Measurements from ENCODE around the gene LRIG2.
A peak's percentile ranks its signal among the peaks of the same experiment; 100 is the strongest.
"Not testable (repeated sequence)": the region's sequence is repeated elsewhere in the genome, so short reads cannot be mapped to it uniquely, and the experiment has no call there.

The LRIG2 gene

DNA sequence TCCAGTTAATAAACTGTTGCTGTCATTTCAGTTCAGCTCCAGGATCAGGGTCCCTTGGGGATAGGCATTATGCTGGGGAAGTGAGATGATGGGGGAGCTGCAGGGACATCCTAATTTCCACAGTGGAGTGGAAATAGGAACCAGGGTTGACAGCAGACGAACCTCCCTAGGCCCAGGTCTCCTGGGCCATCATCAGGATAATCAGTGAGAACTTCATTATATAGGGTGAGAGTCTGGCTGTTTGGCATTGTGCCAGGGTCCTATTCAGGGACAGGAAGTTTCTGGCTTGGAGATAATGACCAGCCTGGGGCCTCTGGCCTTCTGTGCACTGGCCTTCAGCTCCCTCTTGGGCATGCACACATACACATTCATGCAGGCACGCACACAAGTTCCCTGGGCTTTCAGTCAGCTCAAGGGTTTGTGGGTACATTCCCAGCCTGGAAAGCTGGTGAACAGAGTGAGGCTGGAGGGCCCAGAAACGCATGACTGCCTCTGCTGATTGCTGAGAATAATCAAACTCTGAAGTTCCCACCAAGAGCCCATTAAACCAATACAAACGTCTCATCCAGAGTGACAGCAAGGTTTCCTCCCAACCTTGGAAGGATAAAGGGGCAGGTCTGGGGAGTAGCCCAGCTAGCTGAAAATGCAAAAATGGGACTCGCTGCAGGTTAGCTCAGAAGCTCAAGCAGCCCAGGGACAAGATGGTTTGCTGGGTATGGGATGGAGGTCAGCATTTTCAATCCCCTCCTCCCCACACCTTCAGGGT lies 13.9 kb upstream of the LRIG2 start:
- H3K27me3 ChIP-seq (ENCODE audit: control insufficient read depth in 5 of 5, insufficient read depth in 4 of 5, low read length in 5 of 5): no peaks in the 10 kb centered on the region
- H3K4me1 ChIP-seq (ENCODE audit: control insufficient read depth in 5 of 5, insufficient read depth in 5 of 5, low read length in 5 of 5): peaks cover 0 to 17% (median 8%) of the 10 kb centered on the region in 5 donors
- H3K9ac ChIP-seq (ENCODE audit: low read length in 5 of 5): no peak overlapping the region
- no peaks in the 10 kb centered on the region for H3K36me3 ChIP-seq (ENCODE audit: control insufficient read depth in 5 of 5, insufficient read depth in 5 of 5, low read length in 5 of 5)
- H3K4me3 ChIP-seq (ENCODE audit: low read depth in 1 of 5, low read length in 5 of 5): no peak overlapping the region
- H3K27ac ChIP-seq (ENCODE audit: low read depth, low read length): no peak overlapping the region
- H3K9me3 ChIP-seq (ENCODE audit: control insufficient read depth in 5 of 5, low read length in 5 of 5): no peaks in the 10 kb centered on the region

GRCh38 chr1:113063456-113063855 lies 9.5 kb upstream of the LRIG2 start:
- peaks cover 0 to 11% (median 8%) of the 10 kb centered on the region in 5 donors for H3K4me1 ChIP-seq (ENCODE audit: control insufficient read depth in 5 of 5, insufficient read depth in 5 of 5, low read length in 5 of 5)
- H3K27me3 ChIP-seq (ENCODE audit: control insufficient read depth in 5 of 5, insufficient read depth in 4 of 5, low read length in 5 of 5); H3K9me3 ChIP-seq (ENCODE audit: control insufficient read depth in 5 of 5, low read length in 5 of 5): not testable (repeated sequence)

DNA sequence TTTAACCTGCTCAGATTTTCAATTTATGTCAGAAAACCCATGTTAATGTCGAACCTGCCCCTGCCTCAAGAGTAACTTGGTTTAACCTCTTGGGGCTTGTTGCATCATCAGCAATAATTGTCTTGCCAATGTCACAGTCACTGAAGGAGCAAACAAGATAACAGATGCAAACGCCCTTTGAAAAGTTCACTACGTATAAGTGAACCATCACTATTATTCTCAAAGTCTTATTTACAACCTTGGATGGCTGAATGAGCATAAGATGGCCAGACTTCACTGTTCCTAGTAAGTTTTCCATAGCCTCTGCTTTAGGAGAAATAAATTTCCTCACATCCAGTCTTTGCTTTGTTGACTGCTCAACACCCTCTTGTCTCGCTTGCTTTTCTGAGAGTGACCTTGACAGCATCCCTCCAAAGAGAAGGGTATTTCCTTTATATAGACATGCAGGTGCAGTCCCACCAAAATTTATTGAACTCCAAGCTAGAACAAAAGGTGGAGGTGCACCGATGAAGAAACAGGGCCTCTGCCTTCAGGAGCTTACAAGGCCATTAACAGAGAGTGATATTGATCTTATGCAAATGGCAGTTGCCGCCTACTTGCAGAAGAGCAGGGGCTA lies 749 bp upstream of the LRIG2 start:
- H3K36me3 ChIP-seq (ENCODE audit: control insufficient read depth in 5 of 5, insufficient read depth in 5 of 5, low read length in 5 of 5): no peaks in the 10 kb centered on the region
- no peaks in the 10 kb centered on the region for H3K27me3 ChIP-seq (ENCODE audit: control insufficient read depth in 5 of 5, insufficient read depth in 4 of 5, low read length in 5 of 5)
- peak overlapping the region; percentile 91 for H3K27ac ChIP-seq (ENCODE audit: low read depth, low read length)
- H3K9ac ChIP-seq (ENCODE audit: low read length in 5 of 5): peak overlapping the region in 3 of 5 donors; percentile 88 to 94 (median 92)
- peaks cover 2 to 40% (median 25%) of the 10 kb centered on the region in 5 donors for H3K4me1 ChIP-seq (ENCODE audit: control insufficient read depth in 5 of 5, insufficient read depth in 5 of 5, low read length in 5 of 5)
- H3K9me3 ChIP-seq (ENCODE audit: control insufficient read depth in 5 of 5, low read length in 5 of 5): no peaks in the 10 kb centered on the region
- H3K4me3 ChIP-seq (ENCODE audit: low read depth in 1 of 5, low read length in 5 of 5): peak overlapping the region; percentile 95 to 99 (median 98)

More at GRCh38 chr1:113063456-113063855, 9.5 kb upstream of the LRIG2 start:
- H3K27ac ChIP-seq (ENCODE audit: low read depth, low read length); H3K36me3 ChIP-seq (ENCODE audit: control insufficient read depth in 5 of 5, insufficient read depth in 5 of 5, low read length in 5 of 5); H3K9ac ChIP-seq (ENCODE audit: low read length in 5 of 5); H3K4me3 ChIP-seq (ENCODE audit: low read depth in 1 of 5, low read length in 5 of 5): not testable (repeated sequence)

GRCh38 chr1:113073479-113073950 lies 517 bp downstream of the LRIG2 start:
- Histone ChIP-seq H3K4me3 (ENCODE audit: low read depth in 1 of 5, low read length in 5 of 5) (peak overlapping the region; percentile 86 to 99 (median 98)), H3K9ac (ENCODE audit: low read length in 5 of 5) (peak overlapping the region; percentile 88 to 95 (median 92)), H3K27ac (ENCODE audit: low read depth, low read length) (peak overlapping the region; percentile 91)

DNA sequence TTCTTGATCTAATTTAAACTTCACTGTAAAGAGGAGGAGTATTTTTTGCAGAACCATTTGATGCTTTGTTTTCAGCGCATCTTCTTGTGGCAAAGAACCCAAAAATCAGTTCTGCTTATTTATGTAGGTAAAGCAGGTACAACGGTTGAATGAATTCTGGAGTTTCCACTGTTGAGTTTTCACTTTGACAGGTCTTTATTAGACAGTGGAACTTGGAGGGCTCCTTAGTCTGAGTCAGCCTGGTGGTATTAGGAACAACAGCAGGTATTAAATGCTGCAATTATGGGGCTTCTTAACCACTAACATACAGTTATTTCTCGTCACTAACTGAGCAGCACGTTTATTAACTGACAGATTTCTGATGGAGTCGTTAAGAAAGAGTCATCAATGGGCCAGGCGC lies 1.2 kb downstream of the LRIG2 start:
- H3K27ac ChIP-seq (ENCODE audit: low read depth, low read length): peak overlapping the region; percentile 91
- peak overlapping the region; percentile 86 to 99 (median 98) for H3K4me3 ChIP-seq (ENCODE audit: low read depth in 1 of 5, low read length in 5 of 5)

More at GRCh38 chr1:113073479-113073950, 517 bp downstream of the LRIG2 start:
- no peaks in the 10 kb centered on the region for H3K27me3 ChIP-seq (ENCODE audit: control insufficient read depth in 5 of 5, insufficient read depth in 4 of 5, low read length in 5 of 5)
- peaks cover 2 to 40% (median 25%) of the 10 kb centered on the region in 5 donors for H3K4me1 ChIP-seq (ENCODE audit: control insufficient read depth in 5 of 5, insufficient read depth in 5 of 5, low read length in 5 of 5)
- H3K36me3 ChIP-seq (ENCODE audit: control insufficient read depth in 5 of 5, insufficient read depth in 5 of 5, low read length in 5 of 5): peaks cover 0 to 6% (median 2%) of the 10 kb centered on the region in 5 donors
- H3K9me3 ChIP-seq (ENCODE audit: control insufficient read depth in 5 of 5, low read length in 5 of 5): no peaks in the 10 kb centered on the region

GRCh38 chr1:113077978-113078377 lies 5.0 kb downstream of the LRIG2 start:
- not testable (repeated sequence) for H3K4me3 ChIP-seq (ENCODE audit: low read depth in 1 of 5, low read length in 5 of 5); H3K9ac ChIP-seq (ENCODE audit: low read length in 5 of 5); H3K27me3 ChIP-seq (ENCODE audit: control insufficient read depth in 5 of 5, insufficient read depth in 4 of 5, low read length in 5 of 5); H3K9me3 ChIP-seq (ENCODE audit: control insufficient read depth in 5 of 5, low read length in 5 of 5); H3K27ac ChIP-seq (ENCODE audit: low read depth, low read length)
- peaks cover 0 to 28% (median 18%) of the 10 kb centered on the region in 5 donors for H3K4me1 ChIP-seq (ENCODE audit: control insufficient read depth in 5 of 5, insufficient read depth in 5 of 5, low read length in 5 of 5)
- peaks cover 0 to 13% (median 2%) of the 10 kb centered on the region in 5 donors for H3K36me3 ChIP-seq (ENCODE audit: control insufficient read depth in 5 of 5, insufficient read depth in 5 of 5, low read length in 5 of 5)

More for the DNA sequence above, 1.2 kb downstream of the LRIG2 start:
- H3K9me3 ChIP-seq (ENCODE audit: control insufficient read depth in 5 of 5, low read length in 5 of 5): no peaks in the 10 kb centered on the region
- H3K27me3 ChIP-seq (ENCODE audit: control insufficient read depth in 5 of 5, insufficient read depth in 4 of 5, low read length in 5 of 5): no peaks in the 10 kb centered on the region
- peaks cover 2 to 40% (median 25%) of the 10 kb centered on the region in 5 donors for H3K4me1 ChIP-seq (ENCODE audit: control insufficient read depth in 5 of 5, insufficient read depth in 5 of 5, low read length in 5 of 5)
- peak overlapping the region in 4 of 5 donors; percentile 88 to 95 (median 93) for H3K9ac ChIP-seq (ENCODE audit: low read length in 5 of 5)
- peaks cover 0 to 11% (median 2%) of the 10 kb centered on the region in 5 donors for H3K36me3 ChIP-seq (ENCODE audit: control insufficient read depth in 5 of 5, insufficient read depth in 5 of 5, low read length in 5 of 5)

- Histone ChIP-seq H3K27ac (ENCODE audit: low read depth, low read length) (no peak overlapping the region), H3K9me3 (ENCODE audit: control insufficient read depth in 5 of 5, low read length in 5 of 5) (no peaks in the 10 kb centered on the region), H3K36me3 (ENCODE audit: control insufficient read depth in 5 of 5, insufficient read depth in 5 of 5, low read length in 5 of 5) (peaks cover 0 to 5% (median 2%) of the 10 kb centered on the region in 5 donors), H3K4me1 (ENCODE audit: control insufficient read depth in 5 of 5, insufficient read depth in 5 of 5, low read length in 5 of 5) (peaks cover 0 to 8% (median 0%) of the 10 kb centered on the region in 5 donors), H3K27me3 (ENCODE audit: control insufficient read depth in 5 of 5, insufficient read depth in 4 of 5, low read length in 5 of 5) (no peaks in the 10 kb centered on the region), H3K9ac (ENCODE audit: low read length in 5 of 5) (no peak overlapping the region), H3K4me3 (ENCODE audit: low read depth in 1 of 5, low read length in 5 of 5) (no peak overlapping the region)
These were observed 13.5 kb downstream of the LRIG2 start for GRCh38 chr1:113086541-113086940.

DNA sequence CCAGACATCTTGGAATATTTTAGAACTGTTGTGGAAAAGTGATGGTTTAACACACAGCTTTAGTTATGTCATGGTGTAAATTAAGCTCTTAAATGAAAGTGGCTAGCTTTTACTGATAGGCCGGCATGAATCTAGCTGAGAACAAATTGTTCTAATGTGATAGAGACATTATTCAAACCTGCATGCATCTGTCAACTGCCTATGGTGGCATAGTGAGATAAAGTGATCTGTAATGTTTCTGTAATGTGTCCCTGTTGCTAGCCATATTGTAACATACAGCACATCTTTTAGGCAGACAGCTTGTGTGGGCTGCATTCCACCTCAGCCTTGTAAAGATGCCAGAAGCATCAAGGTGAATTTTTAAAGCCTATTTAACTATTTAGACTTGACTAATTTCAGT lies 16.0 kb downstream of the LRIG2 start:
- Histone ChIP-seq H3K9ac (ENCODE audit: low read length in 5 of 5) (peak overlapping the region in 1 of 5 donors; percentile 24), H3K9me3 (ENCODE audit: control insufficient read depth in 5 of 5, low read length in 5 of 5) (no peaks in the 10 kb centered on the region), H3K4me1 (ENCODE audit: control insufficient read depth in 5 of 5, insufficient read depth in 5 of 5, low read length in 5 of 5) (peaks cover 0 to 8% (median 0%) of the 10 kb centered on the region in 5 donors), H3K4me3 (ENCODE audit: low read depth in 1 of 5, low read length in 5 of 5) (no peak overlapping the region), H3K27me3 (ENCODE audit: control insufficient read depth in 5 of 5, insufficient read depth in 4 of 5, low read length in 5 of 5) (no peaks in the 10 kb centered on the region), H3K27ac (ENCODE audit: low read depth, low read length) (no peak overlapping the region), H3K36me3 (ENCODE audit: control insufficient read depth in 5 of 5, insufficient read depth in 5 of 5, low read length in 5 of 5) (peaks cover 3 to 12% (median 8%) of the 10 kb centered on the region in 5 donors)

GRCh38 chr1:113090051-113090450 lies 17.1 kb downstream of the LRIG2 start:
- no peaks in the 10 kb centered on the region for H3K9me3 ChIP-seq (ENCODE audit: control insufficient read depth in 5 of 5, low read length in 5 of 5)
- no peak overlapping the region for H3K4me3 ChIP-seq (ENCODE audit: low read depth in 1 of 5, low read length in 5 of 5)
- H3K4me1 ChIP-seq (ENCODE audit: control insufficient read depth in 5 of 5, insufficient read depth in 5 of 5, low read length in 5 of 5): peaks cover 0 to 8% (median 0%) of the 10 kb centered on the region in 5 donors
- no peak overlapping the region for H3K27ac ChIP-seq (ENCODE audit: low read depth, low read length)
- no peak overlapping the region for H3K9ac ChIP-seq (ENCODE audit: low read length in 5 of 5)
- H3K36me3 ChIP-seq (ENCODE audit: control insufficient read depth in 5 of 5, insufficient read depth in 5 of 5, low read length in 5 of 5): peaks cover 10 to 21% (median 15%) of the 10 kb centered on the region in 5 donors
- H3K27me3 ChIP-seq (ENCODE audit: control insufficient read depth in 5 of 5, insufficient read depth in 4 of 5, low read length in 5 of 5): no peaks in the 10 kb centered on the region
